Activated CD4-positive, alpha-beta T cell treated with anti-CD3 and anti-CD28 coated beads for 48 hours (primary cell): ENCODE data around the gene MICOS13.

ENCODE experiments used
- DNase-seq: peaks from one replicate; pipeline ENCODE4 v3.0.0-alpha.2; 2020

MICOS13 gene

GRCh38 chr19:5665781-5666513 is 14.4 kb downstream of the MICOS13 start:
- DNase-seq, result no peak

GRCh38 chr19:5664515-5664914 is 15.8 kb downstream of the MICOS13 start:
- DNase-seq, result no peak

- no peak for DNase-seq
Measured at GRCh38 chr19:5663904-5664303, 16.4 kb downstream of the MICOS13 start.

GRCh38 chr19:5661483-5661882 is 18.8 kb downstream of the MICOS13 start:
- DNase-seq, result no peak

- no peak for DNase-seq
Measured at GRCh38 chr19:5655412-5655811, 24.9 kb downstream of the MICOS13 start.

- no peak for DNase-seq
Measured at GRCh38 chr19:5654931-5655330, 25.4 kb downstream of the MICOS13 start.

- DNase-seq, result no peak
Measured at GRCh38 chr19:5652261-5652660, 28.1 kb downstream of the MICOS13 start.

GRCh38 chr19:5651361-5651760 is 29.0 kb downstream of the MICOS13 start:
- DNase-seq, result no peak

GRCh38 chr19:5648464-5648863 is 31.9 kb downstream of the MICOS13 start:
- DNase-seq, result no peak

GRCh38 chr19:5646703-5647102 is 33.6 kb downstream of the MICOS13 start:
- DNase-seq, result no peak

- DNase-seq, result no peak
Measured at GRCh38 chr19:5645409-5645808, 34.9 kb downstream of the MICOS13 start.

GRCh38 chr19:5644037-5644436 is 36.3 kb downstream of the MICOS13 start:
- DNase-seq, result no peak

GRCh38 chr19:5643060-5643459 is 37.3 kb downstream of the MICOS13 start:
- DNase-seq, result no peak

GRCh38 chr19:5642204-5642603 is 38.1 kb downstream of the MICOS13 start:
- DNase-seq, result no peak

- no peak for DNase-seq
Measured at GRCh38 chr19:5641171-5641570, 39.1 kb downstream of the MICOS13 start.

- no peak for DNase-seq
Measured at GRCh38 chr19:5637971-5638370, 42.3 kb downstream of the MICOS13 start.

- no peak for DNase-seq
Measured at GRCh38 chr19:5635427-5635826, 44.9 kb downstream of the MICOS13 start.

- DNase-seq, result no peak
Measured at GRCh38 chr19:5632657-5633056, 47.7 kb downstream of the MICOS13 start.

GRCh38 chr19:5632241-5632612 is 48.1 kb downstream of the MICOS13 start:
- no peak for DNase-seq

GRCh38 chr19:5631567-5632240 is 48.6 kb downstream of the MICOS13 start:
- no peak for DNase-seq

GRCh38 chr19:5628919-5629481 is 51.3 kb downstream of the MICOS13 start:
- no peak for DNase-seq

GRCh38 chr19:5628461-5628860 is 51.9 kb downstream of the MICOS13 start:
- DNase-seq, result no peak
